ENCODE measurements around the gene BANF1.

- TF ChIP-seq CTCF (conservative IDR thresholded peaks at IDR 0.05) = no peak
- no peak for TF ChIP-seq EZH2 (IDR thresholded peaks at IDR 0.05; ENCODE audit: low read depth)
These were observed 4.9 kb downstream of the BANF1 start for GRCh38 chr11:66007201-66007634.
